ENCODE results near the gene ECE1. TPM values are rescaled to one million over a fixed set of nuclear protein-coding genes. Genes with fewer than 3 reads are reported as not detected.
A peak's percentile ranks its signal among the peaks of the same experiment; 100 is the strongest.
"Not testable (repeated sequence)": the region's sequence is repeated elsewhere in the genome, so short reads cannot be mapped to it uniquely, and the experiment has no call there.

Gene ECE1
- total RNA-seq, 1 donor from 2014 or later = 209 TPM

GRCh38 chr1:21175324-21175669 lies 115.0 kb downstream of the ECE1 start:
- ATAC-seq (ENCODE audit: low read depth) (no peak), DNase-seq (no peak)
- intact Hi-C loops (cut with micrococcal nuclease) = loop anchor here (1.0 to 5.0 kb wide), 3 partner anchors 10 to 153 kb away; partner anchors contain the start of gene ECE1
- TF ChIP-seq CTCF (IDR thresholded peaks at IDR 0.05) = no peak
- Mint-ChIP-seq H3K9me3 (no peaks in the 10 kb centered on the region), H3K36me3 (ENCODE audit: low read depth) (peaks cover 22% of the 10 kb centered on the region), H3K27me3 (no peaks in the 10 kb centered on the region), H3K4me1 (peaks cover 32% of the 10 kb centered on the region), H3K27ac (peak overlapping the region; percentile 92), H3K4me3 (peak overlapping the region; percentile 91)
- CTCF ChIA-PET = interaction anchor here (1.1 kb wide), 1 partner anchor 20 kb away, joined by 5 read pairs; no protein-coding TSS in a partner anchor
- POLR2A ChIA-PET = interaction anchor here (0.5 to 1.1 kb wide), 6 partner anchors 9 to 479 kb away, joined by 3 to 6 read pairs (median 3); partner anchors contain the start of gene HP1BP3

- intact Hi-C loops (cut with micrococcal nuclease) = loop anchor here (1.0 to 5.0 kb wide), 3 partner anchors 9 to 152 kb away; partner anchors contain the start of gene ECE1
- no peak for ATAC-seq (ENCODE audit: low read depth)
- CTCF ChIA-PET = interaction anchor here (1.1 kb wide), 1 partner anchor 21 kb away, joined by 5 read pairs; no protein-coding TSS in a partner anchor
- Mint-ChIP-seq H3K4me3 (peak overlapping the region; percentile 91), H3K4me1 (peaks cover 32% of the 10 kb centered on the region), H3K27ac (peak overlapping the region; percentile 92), H3K27me3 (no peaks in the 10 kb centered on the region), H3K36me3 (ENCODE audit: low read depth) (peaks cover 24% of the 10 kb centered on the region), H3K9me3 (no peaks in the 10 kb centered on the region)
- DNase-seq = no peak
- POLR2A ChIA-PET = interaction anchor here (1.1 kb wide), 1 partner anchor 478 kb away, joined by 5 read pairs; no protein-coding TSS in a partner anchor
- TF ChIP-seq CTCF (IDR thresholded peaks at IDR 0.05) = no peak
These were observed 115.5 kb downstream of the ECE1 start for GRCh38 chr1:21174654-21175323.

- TF ChIP-seq CTCF (IDR thresholded peaks at IDR 0.05) = no peak
- H3K4me3 Mint-ChIP-seq = peak overlapping the region; percentile 91
- ATAC-seq (ENCODE audit: low read depth) (no peak), DNase-seq (no peak)
- intact Hi-C loops (cut with micrococcal nuclease) = no loop called here
- no peaks in the 10 kb centered on the region for H3K27me3 Mint-ChIP-seq
- POLR2A ChIA-PET = no interaction called here
- peaks cover 26% of the 10 kb centered on the region for H3K36me3 Mint-ChIP-seq (ENCODE audit: low read depth)
- H3K4me1 Mint-ChIP-seq = peaks cover 32% of the 10 kb centered on the region
- CTCF ChIA-PET = interaction anchor here (1.1 kb wide), 1 partner anchor 21 kb away, joined by 5 read pairs; no protein-coding TSS in a partner anchor
- no peaks in the 10 kb centered on the region for H3K9me3 Mint-ChIP-seq
- H3K27ac Mint-ChIP-seq = peak overlapping the region; percentile 92
These were observed 116.0 kb downstream of the ECE1 start for GRCh38 chr1:21174230-21174629.

GRCh38 chr1:21173096-21173495 lies 117.2 kb downstream of the ECE1 start:
- H3K4me3 Mint-ChIP-seq; H3K27me3 Mint-ChIP-seq; CTCF ChIA-PET; H3K9me3 Mint-ChIP-seq; DNase-seq; H3K27ac Mint-ChIP-seq; intact Hi-C loops (cut with micrococcal nuclease); ATAC-seq (ENCODE audit: low read depth): not testable (repeated sequence)
- H3K4me1 Mint-ChIP-seq = peaks cover 32% of the 10 kb centered on the region
- POLR2A ChIA-PET = interaction anchor here (0.8 kb wide), 1 partner anchor 387 kb away, joined by 3 read pairs; the partner anchor contains the start of gene HP1BP3
- H3K36me3 Mint-ChIP-seq (ENCODE audit: low read depth) = peaks cover 33% of the 10 kb centered on the region

- CTCF ChIA-PET = interaction anchor here (1.5 kb wide), 1 partner anchor 474 kb away, joined by 3 read pairs; no protein-coding TSS in a partner anchor
- POLR2A ChIA-PET; DNase-seq; H3K27me3 Mint-ChIP-seq; ATAC-seq (ENCODE audit: low read depth); H3K4me3 Mint-ChIP-seq; H3K27ac Mint-ChIP-seq; intact Hi-C loops (cut with micrococcal nuclease); H3K9me3 Mint-ChIP-seq: not testable (repeated sequence)
- H3K4me1 Mint-ChIP-seq = peaks cover 31% of the 10 kb centered on the region
- H3K36me3 Mint-ChIP-seq (ENCODE audit: low read depth) = peaks cover 35% of the 10 kb centered on the region
These were observed 119.4 kb downstream of the ECE1 start for GRCh38 chr1:21170837-21171236.

GRCh38 chr1:21168444-21168843 lies 121.8 kb downstream of the ECE1 start:
- H3K27me3 Mint-ChIP-seq = no peaks in the 10 kb centered on the region
- intact Hi-C loops (cut with micrococcal nuclease) = no loop called here
- H3K36me3 Mint-ChIP-seq (ENCODE audit: low read depth) = peaks cover 40% of the 10 kb centered on the region

More at GRCh38 chr1:21168444-21168843, 121.8 kb downstream of the ECE1 start:
- Mint-ChIP-seq H3K9me3 (no peaks in the 10 kb centered on the region), H3K4me3 (no peak overlapping the region), H3K4me1 (peaks cover 32% of the 10 kb centered on the region), H3K27ac (no peak overlapping the region)
- ChIA-PET POLR2A (no interaction called here), CTCF (no interaction called here)
- TF ChIP-seq CTCF (IDR thresholded peaks at IDR 0.05) = no peak
- no peak for DNase-seq
- ATAC-seq (ENCODE audit: low read depth) = no peak
